ENCODE data around the gene ARID1B. TPM values are rescaled to one million over a fixed set of nuclear protein-coding genes. Genes with fewer than 3 reads are reported as not detected.

The ARID1B gene
- total RNA-seq, 4 donors from 2014 or later, result 87.1 to 194 (median 115) TPM

DNA sequence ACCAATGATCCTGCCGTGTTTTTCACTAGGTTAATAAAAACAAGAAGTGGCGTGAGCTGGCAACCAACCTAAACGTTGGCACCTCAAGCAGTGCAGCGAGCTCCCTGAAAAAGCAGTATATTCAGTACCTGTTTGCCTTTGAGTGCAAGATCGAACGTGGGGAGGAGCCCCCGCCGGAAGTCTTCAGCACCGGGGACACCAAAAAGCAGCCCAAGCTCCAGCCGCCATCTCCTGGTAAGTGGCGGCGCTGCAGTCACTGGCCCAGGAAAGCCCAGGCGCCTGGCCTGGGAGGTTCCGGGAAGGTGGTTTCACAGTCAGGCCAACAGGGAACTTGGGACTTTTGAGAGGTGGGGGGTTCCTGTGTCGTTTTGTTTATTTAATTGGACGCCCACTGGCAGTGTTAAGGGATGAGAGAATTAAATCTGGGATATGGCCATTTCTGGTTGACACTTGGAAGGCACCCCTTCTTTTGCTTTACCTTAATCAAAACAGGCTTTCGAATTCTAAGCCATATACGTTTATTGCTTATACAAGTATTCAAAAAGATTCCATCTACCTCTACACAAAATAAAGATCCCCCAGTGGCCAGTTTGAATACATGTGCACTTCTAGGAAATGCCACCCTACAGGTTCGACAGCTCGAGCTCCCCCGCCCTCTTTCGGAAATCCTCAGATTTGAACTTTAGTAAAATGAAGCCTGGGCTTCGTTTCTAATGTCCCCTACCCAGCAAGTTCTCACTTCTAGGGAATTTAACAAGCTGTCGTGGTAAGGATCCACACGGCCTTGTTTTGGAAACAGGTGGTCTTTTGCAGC, 407.2 kb downstream of the ARID1B start:
- DNase-seq, result peak; percentile 81
- no peaks in the 10 kb centered on the region for H3K27me3 ChIP-seq
- intact Hi-C loops (cut with DNase I; ENCODE audit: low total_unique reads), result loop anchor here (10.0 kb wide), 2 partner anchors 140 to 610 kb away; no protein-coding TSS in a partner anchor
- H3K27ac ChIP-seq, result peak overlapping the region in 3 of 4 donors; percentile 7 to 36 (median 30)
- peaks cover 8 to 38% (median 22%) of the 10 kb centered on the region in 4 donors for H3K4me1 ChIP-seq
- peak overlapping the region in 1 of 4 donors; percentile 26 for H3K4me3 ChIP-seq
- TF ChIP-seq POLR2A (IDR thresholded peaks at IDR 0.05), result no peak
- TF ChIP-seq, protein P1, sequence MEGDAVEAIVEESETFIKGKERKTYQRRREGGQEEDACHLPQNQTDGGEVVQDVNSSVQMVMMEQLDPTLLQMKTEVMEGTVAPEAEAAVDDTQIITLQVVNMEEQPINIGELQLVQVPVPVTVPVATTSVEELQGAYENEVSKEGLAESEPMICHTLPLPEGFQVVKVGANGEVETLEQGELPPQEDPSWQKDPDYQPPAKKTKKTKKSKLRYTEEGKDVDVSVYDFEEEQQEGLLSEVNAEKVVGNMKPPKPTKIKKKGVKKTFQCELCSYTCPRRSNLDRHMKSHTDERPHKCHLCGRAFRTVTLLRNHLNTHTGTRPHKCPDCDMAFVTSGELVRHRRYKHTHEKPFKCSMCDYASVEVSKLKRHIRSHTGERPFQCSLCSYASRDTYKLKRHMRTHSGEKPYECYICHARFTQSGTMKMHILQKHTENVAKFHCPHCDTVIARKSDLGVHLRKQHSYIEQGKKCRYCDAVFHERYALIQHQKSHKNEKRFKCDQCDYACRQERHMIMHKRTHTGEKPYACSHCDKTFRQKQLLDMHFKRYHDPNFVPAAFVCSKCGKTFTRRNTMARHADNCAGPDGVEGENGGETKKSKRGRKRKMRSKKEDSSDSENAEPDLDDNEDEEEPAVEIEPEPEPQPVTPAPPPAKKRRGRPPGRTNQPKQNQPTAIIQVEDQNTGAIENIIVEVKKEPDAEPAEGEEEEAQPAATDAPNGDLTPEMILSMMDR (IDR thresholded peaks at IDR 0.05), result peak; percentile 86 to 94 (median 90)
- TF ChIP-seq EP300 (IDR thresholded peaks at IDR 0.05; ENCODE audit: low read depth), result no peak
- in situ Hi-C loops (cut with MboI; ENCODE audit: low pct_ligation_motif_present in 1 of 4, low pct_unique_long_range_greater_than_20kb in 1 of 4, low sequenced_read_pairs in 3 of 4), result loop anchor here (10.0 to 25.0 kb wide), 3 partner anchors 147 to 622 kb away; no protein-coding TSS in a partner anchor
- WGBS, 2 donors (ENCODE audit: low coverage in 1 of 2), result 43 to 48% methylated on average over 15 to 21 of the region's 25 CpGs
- H3K9me3 ChIP-seq, result no peaks in the 10 kb centered on the region
- peaks cover 0 to 21% (median 7%) of the 10 kb centered on the region in 4 donors for H3K36me3 ChIP-seq

DNA sequence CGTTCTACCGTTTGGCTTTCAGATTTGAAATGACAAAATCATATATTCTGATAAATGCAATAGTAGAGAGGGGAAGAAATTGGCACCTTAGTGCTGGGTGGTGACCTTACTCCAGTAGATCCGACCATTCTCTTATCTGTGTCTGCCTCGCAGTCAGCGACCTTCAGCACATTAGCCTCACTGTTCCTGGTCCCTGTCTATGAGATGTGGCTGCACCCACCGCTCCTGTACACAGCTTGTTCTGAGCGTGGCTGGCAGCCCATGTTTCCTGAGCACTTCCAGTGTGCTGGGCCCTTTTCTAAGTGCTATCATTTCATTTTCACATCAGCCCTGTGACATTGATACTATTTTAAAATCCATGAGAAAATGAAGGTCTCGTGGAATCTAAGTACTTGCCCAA, 408.0 kb downstream of the ARID1B start:
- Histone ChIP-seq H3K27me3 (no peaks in the 10 kb centered on the region), H3K4me1 (peaks cover 8 to 38% (median 22%) of the 10 kb centered on the region in 4 donors), H3K36me3 (peaks cover 0 to 28% (median 10%) of the 10 kb centered on the region in 4 donors), H3K27ac (no peak overlapping the region), H3K9me3 (no peaks in the 10 kb centered on the region), H3K4me3 (no peak overlapping the region)
- no peak for DNase-seq
- no peak for TF ChIP-seq EP300 (IDR thresholded peaks at IDR 0.05; ENCODE audit: low read depth)
- no peak for TF ChIP-seq POLR2A (IDR thresholded peaks at IDR 0.05)
- TF ChIP-seq POLR2AphosphoS5 (IDR thresholded peaks at IDR 0.05), result no peak
- TF ChIP-seq, protein P1 (IDR thresholded peaks at IDR 0.05), result no peak
- 92 to 96% methylated on average over 3 to 8 of the region's 8 CpGs for WGBS, 2 donors (ENCODE audit: low coverage in 1 of 2)
- intact Hi-C loops (cut with DNase I; ENCODE audit: low total_unique reads) (loop anchor here (10.0 kb wide), 2 partner anchors 140 to 610 kb away; no protein-coding TSS in a partner anchor), in situ Hi-C loops (cut with MboI; ENCODE audit: low pct_ligation_motif_present in 1 of 4, low pct_unique_long_range_greater_than_20kb in 1 of 4, low sequenced_read_pairs in 3 of 4) (loop anchor here (10.0 to 25.0 kb wide), 3 partner anchors 148 to 623 kb away; no protein-coding TSS in a partner anchor)

DNA sequence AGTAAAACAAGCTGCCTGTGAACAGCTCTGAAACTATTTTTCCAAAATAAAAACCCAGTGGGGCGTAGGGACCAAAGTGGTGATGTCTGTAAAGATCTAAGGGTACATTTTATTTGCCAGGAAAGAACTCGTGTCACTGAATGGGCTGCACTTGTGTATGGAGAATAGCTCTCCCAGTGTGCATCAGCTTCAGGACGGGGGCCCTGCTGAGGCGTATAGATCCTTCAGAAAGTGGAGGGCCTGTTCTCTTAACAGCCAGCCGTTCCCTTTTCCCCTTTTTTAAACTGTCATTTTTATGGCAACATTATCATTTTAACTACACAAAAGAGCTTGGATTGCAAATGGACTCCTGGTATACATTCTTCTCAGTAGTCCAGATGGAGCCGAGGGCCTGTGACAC, 408.8 kb downstream of the ARID1B start:
- DNase-seq, result no peak
- in situ Hi-C loops (cut with MboI; ENCODE audit: low pct_ligation_motif_present in 1 of 4, low pct_unique_long_range_greater_than_20kb in 1 of 4, low sequenced_read_pairs in 3 of 4) (loop anchor here (10.0 to 25.0 kb wide), 3 partner anchors 149 to 624 kb away; no protein-coding TSS in a partner anchor), intact Hi-C loops (cut with DNase I; ENCODE audit: low total_unique reads) (loop anchor here (10.0 kb wide), 2 partner anchors 141 to 611 kb away; no protein-coding TSS in a partner anchor)
- peaks cover 0 to 35% (median 14%) of the 10 kb centered on the region in 4 donors for H3K36me3 ChIP-seq
- H3K4me1 ChIP-seq, result peaks cover 8 to 38% (median 22%) of the 10 kb centered on the region in 4 donors
- TF ChIP-seq, protein P1 (IDR thresholded peaks at IDR 0.05), result no peak
- TF ChIP-seq EP300 (IDR thresholded peaks at IDR 0.05; ENCODE audit: low read depth) (no peak), POLR2A (IDR thresholded peaks at IDR 0.05) (no peak), POLR2AphosphoS5 (IDR thresholded peaks at IDR 0.05) (no peak)
- no peaks in the 10 kb centered on the region for H3K27me3 ChIP-seq
- peak overlapping the region in 1 of 4 donors; percentile 56 for H3K27ac ChIP-seq
- no peak overlapping the region for H3K4me3 ChIP-seq
- H3K9me3 ChIP-seq, result no peaks in the 10 kb centered on the region
- 92 to 95% methylated on average over 4 to 6 of the region's 6 CpGs for WGBS, 2 donors (ENCODE audit: low coverage in 1 of 2)

DNA sequence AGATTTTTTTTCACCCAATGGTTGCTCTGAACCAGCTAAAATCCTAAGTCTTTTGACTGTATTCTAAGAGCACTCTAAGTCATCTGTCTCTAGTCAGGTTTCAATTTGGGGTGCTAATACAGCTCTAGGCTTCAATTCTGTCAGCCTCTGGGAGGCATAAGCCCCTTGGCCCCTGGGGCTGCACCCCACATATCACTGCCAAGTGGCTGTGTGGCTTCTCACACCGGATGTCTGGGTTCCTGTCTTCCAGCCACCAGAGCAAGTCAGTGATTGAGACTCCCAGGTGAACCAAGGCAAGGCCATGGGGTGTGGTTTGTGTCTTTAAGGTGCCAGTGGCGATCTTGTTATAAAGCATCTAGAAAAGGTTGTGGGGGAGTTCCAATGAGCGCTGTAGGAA, 409.6 kb downstream of the ARID1B start:
- intact Hi-C loops (cut with DNase I; ENCODE audit: low total_unique reads), result loop anchor here (10.0 kb wide), 2 partner anchors 142 to 612 kb away; no protein-coding TSS in a partner anchor
- 76% methylated on average over 3 of the region's 3 CpGs; no CpG with 5 or more reads in 1 of the 2 donors for WGBS, 2 donors (ENCODE audit: low coverage in 1 of 2)
- H3K36me3 ChIP-seq, result peaks cover 0 to 35% (median 15%) of the 10 kb centered on the region in 4 donors
- no peak for TF ChIP-seq POLR2A (IDR thresholded peaks at IDR 0.05)
- TF ChIP-seq EP300 (IDR thresholded peaks at IDR 0.05; ENCODE audit: low read depth), result no peak
- TF ChIP-seq POLR2AphosphoS5 (IDR thresholded peaks at IDR 0.05), result no peak
- TF ChIP-seq, protein P1 (IDR thresholded peaks at IDR 0.05), result no peak
- H3K27me3 ChIP-seq, result no peaks in the 10 kb centered on the region
- H3K27ac ChIP-seq, result peak overlapping the region; percentile 11 to 56 (median 32)
- H3K4me1 ChIP-seq, result peaks cover 8 to 33% (median 19%) of the 10 kb centered on the region in 4 donors
- no peak for DNase-seq
- in situ Hi-C loops (cut with MboI; ENCODE audit: low pct_ligation_motif_present in 1 of 4, low pct_unique_long_range_greater_than_20kb in 1 of 4, low sequenced_read_pairs in 3 of 4), result loop anchor here (10.0 to 25.0 kb wide), 3 partner anchors 149 to 624 kb away; no protein-coding TSS in a partner anchor
- no peak overlapping the region for H3K4me3 ChIP-seq
- H3K9me3 ChIP-seq, result no peaks in the 10 kb centered on the region

Data from transverse colon (tissue), 4 donors.